Esophagus muscularis mucosa (tissue), 4 donors: Measurements from ENCODE around the gene OFD1. TPM values are rescaled to one million over a fixed set of nuclear protein-coding genes. Genes with fewer than 3 reads are reported as not detected.
A peak's percentile ranks its signal among the peaks of the same experiment; 100 is the strongest.

Experiments used
- DNase-seq: peaks from one replicate; pipeline ENCODE4 v3.0.0-alpha.2; 2017; ENCODE audit errors: extremely low spot score
- H3K27ac ChIP-seq, 4 donors: fragments of 200-600 bp; sonication (generic); replicated peaks in 1 of 4; 1 replicate in 3 of 4; 2 replicates in 1 of 4; pipeline ENCODE4 v1.5.1; 2016 to 2019; ENCODE audit warnings: mild to moderate bottlenecking in 1 of 4
- H3K27me3 ChIP-seq, 4 donors: fragments of 200-600 bp; sonication (generic); one replicate each; pipeline versions ENCODE4 v1.5.1 to v1.6.0; 2016 to 2019
- H3K36me3 ChIP-seq, 4 donors: fragments of 200-600 bp; sonication (generic); one replicate each; pipeline ENCODE4 v1.5.1; 2016 to 2019
- H3K4me1 ChIP-seq, 4 donors: fragments of 200-600 bp; sonication (generic); one replicate each; pipeline ENCODE4 v1.5.1; 2016 to 2019
- H3K4me3 ChIP-seq, 4 donors: fragments of 200-600 bp; sonication (generic); 1 replicate in 2 of 4; 2 replicates in 2 of 4; pipeline ENCODE4 v1.5.1; 2016 to 2019; ENCODE audit warnings: mild to moderate bottlenecking in 4 of 4, moderate library complexity in 1 of 4
- H3K9me3 ChIP-seq, 4 donors: fragments of 200-600 bp; sonication (generic); 1 replicate in 3 of 4; 2 replicates in 1 of 4; pipeline ENCODE4 v1.5.1; 2016 to 2019
- EP300 ChIP-seq: sonication (generic); formaldehyde crosslinking; IDR thresholded peaks from one replicate; pipeline ENCODE4 v1.6.1; 2017; ENCODE audit warnings: antibody characterized with exemption
- POLR2A ChIP-seq: fragments of 450-650 bp; IDR thresholded peaks from one replicate; pipeline ENCODE4 v1.6.1; 2017; ENCODE audit warnings: antibody characterized with exemption, moderate library complexity, mild to moderate bottlenecking, low read depth
- POLR2AphosphoS5 ChIP-seq, 2 donors: sonication (generic); formaldehyde crosslinking; IDR thresholded peaks; one replicate each; pipeline ENCODE4 v1.6.1; 2017; ENCODE audit warnings: antibody characterized with exemption in 2 of 2
- WGBS: methylation state at CpG from one replicate; pipeline ENCODE4 v1.1.5; 2018; 5-methylcytosine and 5-hydroxymethylcytosine counted together
- intact Hi-C: fragments of 100-400 bp; cut with DNase I; formaldehyde crosslinking; loops from one replicate; pipeline ENCODE4 v1.15.1; 2023
- total RNA-seq, 4 donors: library from RNA; depleted of rRNA; stranded (reverse); fragments of >200 nt; gene quantifications; one replicate each; pipeline versions ENCODE4 v1.1.0 to v1.2.1, GENCODE V29; 2016
- TF ChIP-seq, protein P1 (sequence below), 3 experiments: fragments of 200-600 bp in 2 of 3; fragments of 450-650 bp in 1 of 3; sonication (generic) in 2 of 3; IDR thresholded peaks; one replicate each; pipeline ENCODE4 v1.5.1; 2017 to 2019; ENCODE audit warnings: antibody characterized with exemption in 3 of 3, mild to moderate bottlenecking in 2 of 3, moderate library complexity in 1 of 3

OFD1 gene
- total RNA-seq, 4 donors from 2014 or later, result 12.6 to 17.2 (median 14.8) TPM

DNA sequence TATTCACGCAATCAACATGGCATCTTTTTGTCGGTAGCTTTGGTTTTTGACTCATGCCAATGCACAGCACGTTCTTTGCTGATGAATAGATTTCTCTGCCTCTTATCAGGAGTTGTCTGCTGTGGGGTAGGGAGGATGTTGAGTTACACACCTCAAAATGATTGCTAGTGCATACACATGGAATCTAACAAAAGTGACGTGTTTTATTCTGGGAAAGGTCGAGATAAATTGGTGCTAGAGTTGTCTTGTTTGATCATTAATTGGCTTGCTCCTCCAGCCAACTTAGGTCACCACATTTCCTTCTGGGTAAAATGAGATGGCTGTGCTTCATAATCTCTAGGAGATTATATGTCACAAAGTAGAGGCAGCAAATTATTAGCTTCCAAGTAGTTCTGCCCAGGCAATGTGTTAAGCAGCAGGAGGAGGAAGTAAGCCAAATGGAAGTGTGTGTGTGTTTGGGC lies 41.7 kb upstream of the OFD1 start:
- WGBS, result 80% methylated on average over 5 of the region's 5 CpGs

DNA sequence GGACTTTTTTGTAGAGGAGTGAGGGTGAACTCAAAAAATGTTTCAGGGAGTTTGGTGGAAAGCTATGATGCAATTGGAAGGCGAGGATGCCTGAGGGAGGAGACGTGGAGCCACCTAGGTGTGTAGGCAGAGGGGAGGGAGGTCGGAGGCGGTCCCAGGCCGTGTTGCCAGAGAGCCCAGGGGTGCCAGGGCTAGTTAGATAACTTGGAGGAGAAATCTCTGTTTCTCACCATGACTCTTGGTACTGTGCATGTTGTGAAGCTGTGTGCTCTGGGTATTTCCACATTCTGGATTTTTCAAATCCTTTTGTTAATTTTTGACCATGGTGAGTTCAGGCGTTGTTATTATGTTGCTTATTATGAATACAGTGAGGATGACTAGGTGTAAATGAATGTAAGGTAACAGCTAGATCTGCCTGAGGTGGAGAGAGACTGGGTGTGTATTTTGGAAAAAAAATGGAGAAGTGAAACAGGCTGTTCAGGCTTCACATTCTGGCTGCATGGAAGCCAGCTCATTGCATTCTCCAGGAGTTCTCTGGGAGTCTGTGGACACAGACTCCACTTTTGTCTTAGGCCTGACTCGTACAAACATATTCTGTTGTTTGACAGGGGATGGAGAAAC lies 41.1 kb upstream of the OFD1 start:
- no peaks in the 10 kb centered on the region for H3K9me3 ChIP-seq
- H3K4me1 ChIP-seq, result peaks cover 33 to 75% (median 67%) of the 10 kb centered on the region in 4 donors
- no peak overlapping the region for H3K4me3 ChIP-seq
- DNase-seq, result no peak
- H3K27me3 ChIP-seq, result no peaks in the 10 kb centered on the region
- peak overlapping the region in 2 of 4 donors; percentile 2 to 33 for H3K27ac ChIP-seq
- TF ChIP-seq, protein P1, sequence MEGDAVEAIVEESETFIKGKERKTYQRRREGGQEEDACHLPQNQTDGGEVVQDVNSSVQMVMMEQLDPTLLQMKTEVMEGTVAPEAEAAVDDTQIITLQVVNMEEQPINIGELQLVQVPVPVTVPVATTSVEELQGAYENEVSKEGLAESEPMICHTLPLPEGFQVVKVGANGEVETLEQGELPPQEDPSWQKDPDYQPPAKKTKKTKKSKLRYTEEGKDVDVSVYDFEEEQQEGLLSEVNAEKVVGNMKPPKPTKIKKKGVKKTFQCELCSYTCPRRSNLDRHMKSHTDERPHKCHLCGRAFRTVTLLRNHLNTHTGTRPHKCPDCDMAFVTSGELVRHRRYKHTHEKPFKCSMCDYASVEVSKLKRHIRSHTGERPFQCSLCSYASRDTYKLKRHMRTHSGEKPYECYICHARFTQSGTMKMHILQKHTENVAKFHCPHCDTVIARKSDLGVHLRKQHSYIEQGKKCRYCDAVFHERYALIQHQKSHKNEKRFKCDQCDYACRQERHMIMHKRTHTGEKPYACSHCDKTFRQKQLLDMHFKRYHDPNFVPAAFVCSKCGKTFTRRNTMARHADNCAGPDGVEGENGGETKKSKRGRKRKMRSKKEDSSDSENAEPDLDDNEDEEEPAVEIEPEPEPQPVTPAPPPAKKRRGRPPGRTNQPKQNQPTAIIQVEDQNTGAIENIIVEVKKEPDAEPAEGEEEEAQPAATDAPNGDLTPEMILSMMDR (IDR thresholded peaks at IDR 0.05), result no peak
- no peak for TF ChIP-seq POLR2A
- TF ChIP-seq POLR2AphosphoS5 (IDR thresholded peaks at IDR 0.05), result no peak
- no peak for TF ChIP-seq EP300
- no peaks in the 10 kb centered on the region for H3K36me3 ChIP-seq
- WGBS, result 61% methylated on average over 7 of the region's 7 CpGs
- intact Hi-C loops, result no loop called here

More for the DNA sequence above, 41.7 kb upstream of the OFD1 start:
- Histone ChIP-seq H3K9me3 (no peaks in the 10 kb centered on the region), H3K27ac (peak overlapping the region in 2 of 4 donors; percentile 2 to 33), H3K36me3 (no peaks in the 10 kb centered on the region), H3K4me3 (no peak overlapping the region), H3K27me3 (no peaks in the 10 kb centered on the region), H3K4me1 (peaks cover 33 to 71% (median 64%) of the 10 kb centered on the region in 4 donors)
- DNase-seq, result no peak
- TF ChIP-seq EP300 (no peak), POLR2AphosphoS5 (IDR thresholded peaks at IDR 0.05) (no peak), POLR2A (no peak)
- TF ChIP-seq, protein P1 (IDR thresholded peaks at IDR 0.05), result no peak
- intact Hi-C loops, result no loop called here

DNA sequence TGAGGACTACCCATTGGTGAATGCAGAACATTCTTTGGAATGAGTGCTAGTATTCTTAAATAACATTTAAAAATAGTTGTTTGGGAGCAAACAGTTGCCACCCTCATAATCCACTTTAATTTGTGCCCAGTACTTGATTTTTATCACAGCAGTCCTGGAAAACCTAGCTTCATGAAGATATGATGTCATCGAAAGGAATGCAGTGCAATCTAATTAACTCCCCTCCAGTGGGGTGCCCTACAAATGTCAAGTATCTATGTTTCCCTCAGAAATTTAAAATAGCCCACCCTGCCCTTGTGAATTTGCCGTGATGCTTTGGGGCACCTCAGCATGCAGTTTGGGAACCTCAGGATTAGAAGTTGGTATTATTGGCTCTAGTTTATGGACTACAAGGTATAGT lies 40.2 kb upstream of the OFD1 start:
- no peak overlapping the region for H3K4me3 ChIP-seq
- H3K4me1 ChIP-seq, result peaks cover 37 to 78% (median 76%) of the 10 kb centered on the region in 4 donors
- WGBS, result 73% methylated on average over 2 of the region's 2 CpGs

DNA sequence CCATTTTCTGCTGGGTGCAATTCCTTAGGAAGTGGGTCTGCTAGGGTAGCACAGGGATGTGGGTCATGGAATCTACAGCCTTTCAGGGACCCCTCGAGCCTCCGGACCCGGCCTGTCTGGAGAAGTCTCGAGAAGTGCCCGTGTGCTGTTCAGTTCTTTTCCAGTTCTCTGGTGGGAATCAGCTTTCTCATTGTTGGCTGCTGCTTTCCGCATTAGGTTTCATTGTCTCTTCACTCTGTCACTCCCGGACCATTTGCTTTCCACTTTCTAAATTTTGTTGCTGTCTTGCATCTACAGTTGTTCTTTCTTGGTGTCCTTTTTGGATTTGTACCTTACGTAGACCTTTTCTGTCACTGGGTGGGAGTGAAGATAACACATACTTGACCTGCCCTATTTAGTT lies 39.6 kb upstream of the OFD1 start:
- peak overlapping the region in 1 of 4 donors; percentile 17 for H3K27ac ChIP-seq
- no peaks in the 10 kb centered on the region for H3K27me3 ChIP-seq
- no peaks in the 10 kb centered on the region for H3K36me3 ChIP-seq
- no peak for DNase-seq
- 66% methylated on average over 8 of the region's 8 CpGs for WGBS
- intact Hi-C loops, result no loop called here
- no peak for TF ChIP-seq EP300
- TF ChIP-seq POLR2A, result no peak
- TF ChIP-seq, protein P1 (IDR thresholded peaks at IDR 0.05), result no peak
- no peak overlapping the region for H3K4me3 ChIP-seq
- H3K4me1 ChIP-seq, result peaks cover 42 to 82% (median 81%) of the 10 kb centered on the region in 4 donors
- H3K9me3 ChIP-seq, result no peaks in the 10 kb centered on the region

More for the DNA sequence above, 40.2 kb upstream of the OFD1 start:
- no peaks in the 10 kb centered on the region for H3K27me3 ChIP-seq
- H3K36me3 ChIP-seq, result no peaks in the 10 kb centered on the region
- intact Hi-C loops, result no loop called here
- TF ChIP-seq, protein P1 (IDR thresholded peaks at IDR 0.05), result no peak
- TF ChIP-seq POLR2AphosphoS5 (IDR thresholded peaks at IDR 0.05), result no peak
- no peak for TF ChIP-seq POLR2A
- TF ChIP-seq EP300, result no peak
- peak overlapping the region in 1 of 4 donors; percentile 17 for H3K27ac ChIP-seq
- DNase-seq, result no peak
- H3K9me3 ChIP-seq, result no peaks in the 10 kb centered on the region
